A673 (cell line): ENCODE data around the gene HDAC7. TPM values are rescaled to one million over a fixed set of nuclear protein-coding genes. Genes with fewer than 3 reads are reported as not detected.

Experiments used
- BruUV-seq: library from RNA; stranded (reverse); fragments of 400-500 nt; replicated peaks from 2 replicates; lab custom pipeline; 2021; lab: Mats Ljungman, UMichigan
- CTCF ChIA-PET: fragments of 300-600 bp; sonication (Branson Sonifier 250); formaldehyde crosslinking; loops from one replicate; lab custom pipeline; 2022; ENCODE audit warnings: antibody characterized with exemption; lab: Charles Lee
- POLR2A ChIA-PET: fragments of 300-600 bp; sonication (Branson Sonifier 250); formaldehyde crosslinking; loops from one replicate; lab custom pipeline; 2022; ENCODE audit warnings: antibody characterized with exemption; ENCODE audit not compliant: low non-redundant PET; lab: Charles Lee
- DNase-seq: peaks from one replicate; pipeline ENCODE4 v3.0.0-alpha.2; 2015; ENCODE audit warnings: low spot score
- H3K27ac ChIP-seq: fragments of 200-600 bp; sonication (generic); 2 replicates; pipeline ENCODE4 v1.5.1; 2016; ENCODE audit warnings: mixed run types, low read depth, mild to moderate bottlenecking, mixed read lengths, antibody characterized with exemption, low read length; ENCODE audit not compliant: poor library complexity, severe bottlenecking
- H3K27me3 ChIP-seq: fragments of 200-600 bp; sonication (generic); replicated peaks from 2 replicates; pipeline ENCODE4 v1.6.1; 2017; ENCODE audit warnings: mixed run types, low read depth, mild to moderate bottlenecking, mixed read lengths, antibody characterized with exemption, low read length; ENCODE audit not compliant: insufficient read depth, poor library complexity
- H3K36me3 ChIP-seq: fragments of 200-600 bp; sonication (generic); 2 replicates; pipeline ENCODE4 v1.6.1; 2016; ENCODE audit warnings: mixed run types, mild to moderate bottlenecking, mixed read lengths, antibody characterized with exemption, low read length; ENCODE audit not compliant: insufficient read depth, poor library complexity, severe bottlenecking
- H3K4me1 ChIP-seq: fragments of 200-600 bp; sonication (generic); 2 replicates; pipeline ENCODE4 v1.6.1; 2017; ENCODE audit warnings: mixed run types, mild to moderate bottlenecking, mixed read lengths, antibody characterized with exemption, low read length; ENCODE audit not compliant: insufficient read depth, poor library complexity, severe bottlenecking
- H3K4me3 ChIP-seq: fragments of 200-600 bp; sonication (generic); 2 replicates; pipeline ENCODE4 v1.5.1; 2016; ENCODE audit warnings: low read depth, mixed run types, mild to moderate bottlenecking, mixed read lengths, low read length; ENCODE audit not compliant: poor library complexity, severe bottlenecking
- H3K9me3 ChIP-seq: fragments of 200-600 bp; sonication (generic); 2 replicates; pipeline ENCODE4 v1.6.1; 2016; ENCODE audit warnings: mixed run types, low read depth, mild to moderate bottlenecking, mixed read lengths, antibody characterized with exemption, low read length; ENCODE audit not compliant: poor library complexity, severe bottlenecking
- EZH2 ChIP-seq: fragments of 200-600 bp; sonication (generic); IDR thresholded peaks from 2 replicates; pipeline ENCODE4 v1.6.1; 2017; ENCODE audit warnings: borderline replicate concordance, low read depth, mild to moderate bottlenecking, mixed read lengths, antibody characterized with exemption, low read length; ENCODE audit not compliant: poor library complexity, severe bottlenecking
- intact Hi-C: fragments of 100-400 bp; cut with micrococcal nuclease; formaldehyde crosslinking; loops from one replicate; pipeline ENCODE4 v1.10.0; 2022; ENCODE audit not compliant: unreplicated experiment
- total RNA-seq: library from RNA; stranded (reverse); gene quantifications from 2 replicates; pipeline ENCODE4 v1.2.3, GENCODE V29; 2021
- TF ChIP-seq, protein P1 (sequence below): fragments of 300-800, 200-600 bp; sonication (generic); conservative IDR thresholded peaks from 2 replicates; pipeline ENCODE4 v1.5.1; 2017; ENCODE audit warnings: low read depth, mild to moderate bottlenecking, antibody characterized with exemption, low read length, moderate library complexity, mixed read lengths

Gene HDAC7
- total RNA-seq, 1 experiment from 2014 or later, result 58.9 TPM

DNA sequence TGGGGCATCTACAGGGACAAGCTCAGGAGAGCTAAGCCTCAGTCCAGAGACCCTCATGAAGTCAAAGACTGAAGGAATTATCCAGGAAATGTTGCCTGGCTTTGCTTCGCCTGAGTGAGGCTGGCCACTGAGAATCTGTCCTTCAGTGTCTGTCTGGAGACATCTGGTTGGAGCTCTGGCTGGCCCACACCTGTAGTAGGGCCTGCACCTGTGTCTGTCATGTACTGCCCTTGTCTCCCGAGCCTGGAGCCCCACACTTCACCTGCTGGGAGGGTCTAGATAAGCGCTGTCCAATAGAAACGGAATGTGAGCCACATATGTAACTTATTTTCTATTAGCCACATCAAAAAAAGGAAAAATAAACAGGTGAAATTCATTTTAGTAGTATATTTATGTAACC lies 9.9 kb upstream of the HDAC7 start:
- no peak for TF ChIP-seq EZH2
- TF ChIP-seq, protein P1, sequence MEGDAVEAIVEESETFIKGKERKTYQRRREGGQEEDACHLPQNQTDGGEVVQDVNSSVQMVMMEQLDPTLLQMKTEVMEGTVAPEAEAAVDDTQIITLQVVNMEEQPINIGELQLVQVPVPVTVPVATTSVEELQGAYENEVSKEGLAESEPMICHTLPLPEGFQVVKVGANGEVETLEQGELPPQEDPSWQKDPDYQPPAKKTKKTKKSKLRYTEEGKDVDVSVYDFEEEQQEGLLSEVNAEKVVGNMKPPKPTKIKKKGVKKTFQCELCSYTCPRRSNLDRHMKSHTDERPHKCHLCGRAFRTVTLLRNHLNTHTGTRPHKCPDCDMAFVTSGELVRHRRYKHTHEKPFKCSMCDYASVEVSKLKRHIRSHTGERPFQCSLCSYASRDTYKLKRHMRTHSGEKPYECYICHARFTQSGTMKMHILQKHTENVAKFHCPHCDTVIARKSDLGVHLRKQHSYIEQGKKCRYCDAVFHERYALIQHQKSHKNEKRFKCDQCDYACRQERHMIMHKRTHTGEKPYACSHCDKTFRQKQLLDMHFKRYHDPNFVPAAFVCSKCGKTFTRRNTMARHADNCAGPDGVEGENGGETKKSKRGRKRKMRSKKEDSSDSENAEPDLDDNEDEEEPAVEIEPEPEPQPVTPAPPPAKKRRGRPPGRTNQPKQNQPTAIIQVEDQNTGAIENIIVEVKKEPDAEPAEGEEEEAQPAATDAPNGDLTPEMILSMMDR, result no peak
- Histone ChIP-seq H3K27me3 (no peaks in the 10 kb centered on the region), H3K27ac (peak overlapping the region; percentile 28), H3K4me3 (no peak overlapping the region), H3K4me1 (peaks cover 10% of the 10 kb centered on the region), H3K9me3 (no peaks in the 10 kb centered on the region), H3K36me3 (no peaks in the 10 kb centered on the region)
- POLR2A ChIA-PET, result no interaction called here
- intact Hi-C loops, result no loop called here
- CTCF ChIA-PET, result interaction anchor here (0.6 to 1.2 kb wide), 2 partner anchors 32 to 955 kb away, joined by 3 to 5 read pairs; no protein-coding TSS in a partner anchor
- BruUV-seq, result no TSS peak
- DNase-seq, result no peak

DNA sequence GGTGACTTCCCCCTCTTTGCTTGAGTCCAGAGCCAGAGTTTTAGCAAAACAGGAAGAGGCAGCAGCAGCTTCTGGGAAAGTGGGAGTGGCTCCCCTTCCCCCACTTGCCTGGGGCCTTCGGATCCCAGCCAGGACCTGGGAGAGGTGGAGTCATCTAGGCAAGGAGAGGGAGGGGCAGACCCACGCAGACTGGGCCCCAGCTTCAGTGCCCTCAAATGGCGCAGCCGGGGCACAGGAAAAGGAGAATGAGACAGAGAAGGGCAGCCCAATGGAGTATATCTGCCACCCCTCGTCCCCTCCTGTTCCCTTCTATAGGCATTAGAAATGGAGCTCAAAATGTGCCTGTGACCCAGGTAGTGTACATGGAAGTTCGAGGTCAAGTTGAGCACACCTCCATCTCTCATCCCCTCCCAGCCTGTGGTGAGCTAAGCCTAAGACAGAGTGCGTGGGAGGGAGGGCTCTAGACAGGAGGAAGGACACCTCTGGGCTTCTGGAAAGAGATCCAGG lies 9.3 kb upstream of the HDAC7 start:
- ChIA-PET POLR2A (no interaction called here), CTCF (interaction anchor here (0.6 to 1.3 kb wide), 3 partner anchors 10 to 956 kb away, joined by 3 to 5 read pairs (median 5); no protein-coding TSS in a partner anchor)
- Histone ChIP-seq H3K36me3 (no peaks in the 10 kb centered on the region), H3K9me3 (no peaks in the 10 kb centered on the region), H3K27me3 (no peaks in the 10 kb centered on the region), H3K4me1 (peaks cover 10% of the 10 kb centered on the region), H3K4me3 (no peak overlapping the region), H3K27ac (peak overlapping the region; percentile 28)
- no TSS peak for BruUV-seq
- peak; percentile 51 for DNase-seq
- no peak for TF ChIP-seq EZH2
- intact Hi-C loops, result no loop called here

DNA sequence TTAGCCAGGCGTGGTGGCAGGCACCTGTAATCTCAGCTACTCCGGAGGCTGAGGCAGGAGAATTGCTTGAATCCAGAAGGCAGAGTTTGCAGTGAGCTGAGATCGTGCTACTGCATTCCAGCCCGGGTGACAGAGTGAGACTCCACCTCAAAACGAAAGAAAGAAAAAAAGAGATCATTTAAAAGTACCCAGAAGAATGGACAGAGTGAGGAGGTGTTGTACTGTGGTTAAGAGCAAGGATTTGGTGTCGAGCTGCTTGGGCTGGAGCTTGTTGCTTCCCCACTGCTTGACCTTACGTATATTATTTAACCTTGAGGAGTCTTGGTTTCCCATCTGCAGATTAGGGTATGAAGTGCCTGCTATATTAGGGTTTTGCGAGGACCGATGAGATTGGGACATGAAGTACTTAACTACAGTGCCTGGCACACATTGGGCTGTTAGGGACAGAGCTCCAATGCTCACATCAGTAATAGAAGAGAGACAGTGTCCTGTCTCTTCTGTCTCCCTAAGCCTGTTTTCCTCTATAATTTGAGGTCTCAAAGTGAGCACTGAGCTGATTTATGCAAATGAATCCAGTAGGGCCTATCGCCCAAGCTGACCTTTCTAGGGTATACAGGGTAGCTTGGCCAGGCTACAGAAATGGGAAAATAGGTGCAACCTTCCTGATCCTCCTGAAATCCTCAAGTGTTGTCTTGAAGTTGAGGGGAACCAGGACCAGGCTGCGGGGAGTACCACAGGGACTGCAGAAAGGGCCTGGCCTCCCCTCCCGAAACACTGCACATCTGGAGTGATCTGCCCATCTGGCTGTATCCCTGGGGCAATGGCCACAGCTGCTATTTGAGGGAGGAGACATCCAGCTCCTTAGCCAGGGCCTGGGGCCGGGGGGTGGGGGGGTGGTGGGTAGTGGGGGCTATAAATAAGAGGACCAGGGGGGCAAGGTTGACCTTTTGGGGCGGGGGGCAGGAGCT lies 8.6 kb upstream of the HDAC7 start:
- no peaks in the 10 kb centered on the region for H3K36me3 ChIP-seq
- TF ChIP-seq, protein P1, result no peak
- TF ChIP-seq EZH2, result no peak
- no peak overlapping the region for H3K4me3 ChIP-seq
- peaks cover 10% of the 10 kb centered on the region for H3K4me1 ChIP-seq
- intact Hi-C loops, result no loop called here
- no peaks in the 10 kb centered on the region for H3K27me3 ChIP-seq
- H3K27ac ChIP-seq, result no peak overlapping the region
- no peaks in the 10 kb centered on the region for H3K9me3 ChIP-seq
- CTCF ChIA-PET, result interaction anchor here (1.2 to 1.3 kb wide), 2 partner anchors 10 to 31 kb away, joined by 5 read pairs; no protein-coding TSS in a partner anchor
- POLR2A ChIA-PET, result no interaction called here
- no TSS peak for BruUV-seq
- no peak for DNase-seq
